Activated effector memory CD4-positive, alpha-beta T cell treated with Interleukin-2 at 50 U/mL for 16 hours (primary cell): ENCODE measurements around the gene LGALS3BP.
"Not testable (repeated sequence)": the region's sequence is repeated elsewhere in the genome, so short reads cannot be mapped to it uniquely, and the experiment has no call there.

Source experiments
- DNase-seq: peaks from one replicate; pipeline ENCODE4 v3.0.0-alpha.2; 2020

Gene LGALS3BP, protein sequence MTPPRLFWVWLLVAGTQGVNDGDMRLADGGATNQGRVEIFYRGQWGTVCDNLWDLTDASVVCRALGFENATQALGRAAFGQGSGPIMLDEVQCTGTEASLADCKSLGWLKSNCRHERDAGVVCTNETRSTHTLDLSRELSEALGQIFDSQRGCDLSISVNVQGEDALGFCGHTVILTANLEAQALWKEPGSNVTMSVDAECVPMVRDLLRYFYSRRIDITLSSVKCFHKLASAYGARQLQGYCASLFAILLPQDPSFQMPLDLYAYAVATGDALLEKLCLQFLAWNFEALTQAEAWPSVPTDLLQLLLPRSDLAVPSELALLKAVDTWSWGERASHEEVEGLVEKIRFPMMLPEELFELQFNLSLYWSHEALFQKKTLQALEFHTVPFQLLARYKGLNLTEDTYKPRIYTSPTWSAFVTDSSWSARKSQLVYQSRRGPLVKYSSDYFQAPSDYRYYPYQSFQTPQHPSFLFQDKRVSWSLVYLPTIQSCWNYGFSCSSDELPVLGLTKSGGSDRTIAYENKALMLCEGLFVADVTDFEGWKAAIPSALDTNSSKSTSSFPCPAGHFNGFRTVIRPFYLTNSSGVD

GRCh38 chr17:78979780-78980623 is at the start of gene LGALS3BP:
Gene LGALS3BP (minus strand): TSS chr17:78979923. CDS start chr17:78977191, 2,732 bp downstream.
- DNase-seq = peak; percentile 14

DNA sequence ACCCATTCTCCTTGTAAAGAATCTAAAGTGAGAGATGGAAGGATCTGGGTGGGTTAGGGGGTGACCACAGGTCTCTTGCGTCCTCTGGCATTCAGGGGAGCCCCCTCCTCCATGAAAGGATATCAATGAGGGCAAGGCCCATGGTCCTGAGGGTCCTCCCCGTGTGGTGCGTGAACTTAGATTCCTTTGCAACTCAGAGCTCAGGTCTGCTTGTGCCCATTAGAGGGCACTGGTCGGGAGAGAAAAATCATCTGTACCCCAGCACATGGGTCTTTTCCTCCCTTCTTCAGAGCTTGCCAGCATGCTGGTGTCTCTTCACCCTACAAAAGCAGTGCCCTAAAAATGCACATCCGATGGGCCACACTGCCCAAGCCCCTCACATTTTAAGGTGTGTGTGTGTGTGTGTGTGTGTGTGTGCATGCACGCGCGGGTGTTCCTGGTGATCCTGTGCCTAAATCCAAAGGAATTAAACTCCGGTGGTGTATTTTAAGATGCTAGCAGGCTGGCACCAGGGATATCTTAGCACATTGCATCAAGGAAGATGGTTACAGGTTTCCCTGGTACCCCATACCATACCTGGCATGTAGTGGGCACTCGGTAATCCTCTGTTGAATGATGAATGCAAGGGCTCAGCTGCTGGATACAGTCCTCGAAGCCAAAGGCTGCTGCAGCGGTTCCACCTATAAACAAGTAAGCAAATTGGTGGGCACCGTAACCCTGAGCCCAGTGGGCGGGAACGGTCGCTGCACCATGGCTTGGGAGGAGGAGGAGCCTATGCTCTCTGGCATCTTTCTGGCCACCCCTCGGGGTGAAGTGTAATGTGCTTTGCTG is 49.0 kb upstream of the LGALS3BP start:
- no peak for DNase-seq

- no peak for DNase-seq
These were observed 48.3 kb upstream of the LGALS3BP start for GRCh38 chr17:79027925-79028491.

DNA sequence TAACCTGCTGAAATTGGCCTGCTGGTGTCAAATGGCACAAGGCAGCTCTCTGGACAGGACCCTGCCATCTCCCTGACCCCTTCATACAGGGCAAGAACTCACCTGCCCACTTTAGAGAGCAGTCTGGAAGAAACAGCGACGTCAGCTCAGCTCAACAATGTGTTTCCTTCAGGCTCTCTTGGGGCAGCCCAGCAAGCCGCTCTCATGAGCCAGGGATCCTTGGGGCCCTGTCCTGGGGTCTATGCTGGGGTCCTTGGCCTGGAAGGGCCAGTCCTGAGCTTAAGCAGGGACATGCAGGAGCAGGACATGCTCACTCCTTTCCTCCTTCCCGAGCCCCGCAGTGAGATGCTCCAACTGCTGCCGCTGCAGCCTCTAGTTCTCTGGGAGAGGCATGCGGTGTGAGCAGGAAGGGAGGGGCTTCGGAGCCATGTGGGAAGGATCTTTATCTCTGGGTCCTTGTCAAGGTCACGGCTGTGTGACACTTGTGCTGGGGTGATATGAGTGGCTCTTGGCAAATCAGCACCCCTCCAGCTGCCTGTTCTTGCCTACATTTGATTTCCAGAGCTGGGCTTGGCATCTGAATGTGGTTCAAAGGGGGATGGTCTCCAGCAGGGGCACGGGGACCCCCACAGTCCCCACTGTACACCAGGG is 47.7 kb upstream of the LGALS3BP start:
- no peak for DNase-seq

DNA sequence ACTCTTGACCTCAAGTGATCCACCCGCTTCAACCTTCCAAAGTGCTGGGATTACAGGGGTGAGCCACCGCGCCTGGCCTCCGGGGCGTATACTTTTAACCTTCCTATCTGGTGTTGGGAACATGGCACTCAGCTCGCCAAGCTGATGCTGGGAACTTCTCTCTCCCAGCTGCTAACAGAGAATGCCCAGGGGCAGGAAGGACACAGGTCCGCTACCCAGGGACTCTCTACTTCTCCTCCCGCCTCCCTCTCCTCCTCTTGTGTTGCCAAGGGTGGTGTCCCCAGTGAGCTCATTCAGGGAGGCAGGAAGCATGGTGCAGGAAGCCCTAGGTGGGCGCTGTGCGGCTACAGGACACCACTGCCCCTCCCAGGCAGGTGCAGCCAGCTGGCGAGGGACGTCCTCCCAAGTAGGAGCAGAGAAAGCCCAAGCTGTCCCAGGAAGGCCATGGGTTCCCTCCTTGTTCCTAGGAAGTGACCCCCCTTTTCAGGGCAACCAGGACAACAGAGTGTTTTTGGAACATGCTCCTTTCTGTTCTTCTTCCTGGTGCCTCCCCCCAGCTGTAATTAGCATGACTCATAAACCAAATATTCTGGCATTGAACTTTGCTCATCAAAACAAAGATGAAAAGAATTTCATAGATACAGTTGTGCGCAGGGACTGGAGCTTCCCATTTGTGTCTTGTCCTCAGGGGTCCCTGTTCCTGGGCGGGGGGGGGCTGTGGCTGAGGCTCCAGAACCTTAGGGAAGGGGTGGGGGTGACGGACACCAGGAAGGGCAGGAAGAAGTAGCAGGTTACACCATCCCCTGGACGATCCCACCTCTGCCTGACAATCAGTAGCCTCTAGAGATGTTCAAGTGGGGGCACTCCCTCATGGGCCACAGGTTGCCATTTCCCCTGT is 46.9 kb upstream of the LGALS3BP start:
- no peak for DNase-seq

DNA sequence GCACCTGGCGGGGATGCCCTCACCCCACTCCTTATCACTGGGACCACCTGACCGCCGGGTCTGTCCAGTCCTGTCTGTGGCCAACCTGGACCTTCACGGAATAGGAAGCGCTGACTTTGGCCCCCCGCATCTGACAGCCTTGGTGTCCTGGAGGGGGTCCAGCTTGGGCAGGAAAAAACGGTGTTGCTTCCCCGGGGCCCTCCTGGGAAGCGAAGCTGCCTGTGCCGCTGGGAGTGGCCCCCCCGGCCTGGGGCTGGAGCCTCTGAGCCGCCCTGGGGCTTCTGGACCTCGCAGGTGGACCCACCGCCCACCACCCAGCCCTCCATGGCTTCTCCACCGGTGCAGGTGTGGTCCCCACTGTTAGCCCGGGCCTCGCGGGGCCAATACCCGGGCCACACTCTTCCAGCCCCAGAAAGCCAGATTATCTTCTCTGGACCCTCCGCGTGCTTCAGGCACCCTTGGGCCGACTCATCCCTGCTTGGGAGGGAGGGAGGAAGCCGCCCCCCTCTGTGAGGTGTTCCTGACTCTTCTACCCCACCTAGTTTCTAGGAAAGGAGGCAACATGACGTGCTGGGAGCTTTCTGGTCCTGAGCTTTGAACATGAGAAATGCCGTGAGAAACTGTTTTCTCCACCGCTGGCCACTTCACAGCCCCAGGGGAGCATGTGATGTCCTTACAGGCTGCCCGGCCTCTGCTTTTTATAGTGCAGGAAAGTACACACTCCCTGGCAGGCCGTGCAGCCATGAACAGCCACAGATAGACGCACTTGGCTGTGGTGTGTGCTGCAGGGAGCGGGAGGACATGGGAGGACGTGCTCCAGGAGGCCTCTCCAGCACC is 45.4 kb upstream of the LGALS3BP start:
- no peak for DNase-seq

DNA sequence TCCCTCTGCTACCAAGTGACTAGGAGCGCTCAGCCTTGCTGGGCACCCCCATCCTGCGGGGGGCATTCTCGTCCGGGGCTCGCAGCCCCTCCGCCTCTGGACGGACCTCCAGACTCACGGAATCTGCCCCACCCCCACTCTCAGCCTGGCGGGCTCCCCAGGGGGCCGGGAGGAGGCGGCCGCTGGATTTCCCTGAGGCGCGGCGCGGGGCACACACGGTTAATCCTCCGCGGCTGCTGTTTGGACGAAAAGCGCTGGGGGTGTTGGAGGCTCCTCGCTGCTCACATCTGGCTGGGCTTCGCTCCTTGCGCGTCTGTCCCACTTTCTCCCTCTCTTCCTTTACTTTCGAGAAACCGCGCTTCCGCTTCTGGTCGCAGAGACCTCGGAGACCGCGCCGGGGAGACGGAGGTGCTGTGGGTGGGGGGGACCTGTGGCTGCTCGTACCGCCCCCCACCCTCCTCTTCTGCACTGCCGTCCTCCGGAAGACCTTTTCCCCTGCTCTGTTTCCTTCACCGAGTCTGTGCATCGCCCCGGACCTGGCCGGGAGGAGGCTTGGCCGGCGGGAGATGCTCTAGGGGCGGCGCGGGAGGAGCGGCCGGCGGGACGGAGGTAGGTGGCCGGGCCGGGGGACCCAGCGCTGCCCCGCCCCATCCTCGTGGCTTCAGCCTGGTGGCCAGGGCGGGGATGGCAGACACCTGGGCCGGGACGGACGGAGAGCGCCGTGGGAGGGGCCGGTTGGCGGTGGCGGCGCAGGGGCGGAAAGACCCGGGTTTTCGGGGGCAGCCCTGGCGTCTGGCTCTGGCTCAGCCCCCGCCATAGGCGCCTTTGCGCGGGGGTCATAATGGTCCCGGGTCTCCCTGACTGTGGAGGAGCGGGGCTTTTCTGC is 44.4 kb upstream of the LGALS3BP start, which contains the start of gene C1QTNF1:
Gene C1QTNF1 (plus strand): TSS at position 284 of the 886 bp plus-strand sequence. CDS start 19,800 bp downstream, outside the sequence.
- peak; percentile 16 for DNase-seq

DNA sequence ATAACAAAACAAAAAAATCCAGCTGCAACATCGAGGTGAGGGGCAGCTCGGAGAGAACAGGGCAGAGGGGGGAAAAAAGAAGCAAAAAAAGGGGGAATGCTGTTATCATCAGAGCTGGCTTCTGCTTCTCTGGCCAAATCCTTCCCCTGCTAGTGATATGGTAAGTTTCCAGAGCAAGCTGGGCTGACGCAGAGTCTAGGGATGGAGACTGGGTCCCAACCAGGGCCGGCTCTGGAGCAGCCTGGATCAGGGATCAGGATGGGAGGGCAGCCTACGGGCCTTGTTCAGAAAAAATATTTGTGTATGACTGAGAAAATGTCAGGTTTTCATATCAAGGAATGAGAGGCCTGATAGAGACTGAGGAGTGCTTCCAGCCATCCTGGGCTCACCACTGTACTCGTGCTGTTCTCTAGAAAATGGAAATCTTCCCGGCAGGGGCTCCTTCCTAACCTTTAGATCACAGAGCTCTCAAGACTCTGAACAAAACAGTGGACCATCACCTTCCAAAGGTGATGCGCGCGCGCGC is 43.5 kb upstream of the LGALS3BP start:
- no peak for DNase-seq

DNA sequence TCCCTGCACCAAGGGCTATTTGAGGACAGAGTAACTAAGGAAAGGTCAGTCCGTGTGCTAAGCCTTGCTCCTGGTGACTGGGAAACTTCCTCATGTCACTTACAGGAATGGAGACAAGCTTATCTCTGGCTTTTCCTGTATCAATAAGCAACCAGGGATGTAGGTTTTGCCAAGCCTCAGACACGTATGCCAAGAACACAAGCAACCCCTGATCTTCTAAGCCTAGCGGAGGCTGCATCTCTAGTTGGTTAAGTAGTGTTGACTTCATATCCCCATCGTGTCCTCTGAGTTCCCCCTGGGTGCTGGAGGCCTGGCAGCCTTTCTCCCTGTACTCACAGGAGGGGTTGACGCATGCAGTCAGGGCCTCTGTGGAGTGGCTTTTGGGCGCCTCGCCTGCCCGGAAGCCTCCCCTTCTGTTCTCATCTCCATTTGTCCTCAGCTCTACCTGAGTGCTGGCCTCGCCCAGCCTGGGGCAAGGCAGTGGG is 42.8 kb upstream of the LGALS3BP start:
- no peak for DNase-seq

DNA sequence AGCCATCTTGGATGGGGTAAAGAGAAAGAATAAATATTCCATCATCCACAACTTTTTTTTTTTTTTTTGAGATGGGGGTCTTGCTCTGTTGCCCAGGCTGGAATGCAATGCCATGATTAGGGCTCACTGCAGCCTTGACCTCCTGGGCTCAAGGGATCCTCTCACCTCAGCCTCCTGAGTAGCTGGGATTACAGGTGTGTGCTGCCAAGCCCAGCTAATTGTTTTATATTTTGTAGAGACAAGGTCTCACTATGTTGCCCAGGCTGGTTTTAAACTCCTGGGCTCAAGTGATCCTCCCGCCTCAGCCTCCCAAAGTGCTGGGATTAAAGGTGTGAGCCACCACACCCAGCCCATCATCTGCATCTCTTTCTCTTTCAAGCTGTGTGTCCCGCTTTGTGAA is 42.2 kb upstream of the LGALS3BP start:
- DNase-seq = not testable (repeated sequence)

DNA sequence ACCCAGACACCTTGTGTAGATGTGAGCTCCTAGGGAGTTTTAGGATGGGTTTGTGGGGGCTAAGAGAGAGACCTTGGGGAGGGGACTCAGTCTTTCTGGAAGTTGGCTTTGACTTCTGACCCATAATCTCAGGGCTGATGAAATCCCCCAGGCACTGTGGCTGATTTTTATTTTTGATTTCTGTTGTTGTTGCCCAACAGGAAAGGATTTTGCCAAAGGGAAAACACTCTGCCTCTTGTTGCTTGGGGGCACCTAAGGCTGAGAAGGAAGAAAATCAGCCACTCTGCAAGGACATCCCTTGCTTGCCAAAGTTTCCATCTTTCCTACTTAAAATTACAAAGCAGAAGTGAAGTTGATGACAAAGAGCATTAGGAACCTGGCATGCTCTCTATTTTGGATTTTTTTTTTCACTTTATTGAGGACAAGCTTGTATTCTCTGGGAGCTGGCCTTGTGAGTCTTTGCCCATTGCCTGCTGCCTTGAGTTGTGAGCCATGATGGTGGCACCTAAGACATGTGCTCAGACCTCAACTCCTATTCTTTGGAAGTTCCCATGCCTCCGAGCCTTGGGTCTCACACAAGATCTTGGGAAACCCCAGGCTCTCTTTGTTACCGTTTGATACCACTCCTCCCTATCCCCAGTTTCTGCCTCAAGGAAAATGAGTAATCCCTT is 41.0 kb upstream of the LGALS3BP start:
- no peak for DNase-seq

- no peak for DNase-seq
These were observed 40.2 kb upstream of the LGALS3BP start for GRCh38 chr17:79019632-79020584.

DNA sequence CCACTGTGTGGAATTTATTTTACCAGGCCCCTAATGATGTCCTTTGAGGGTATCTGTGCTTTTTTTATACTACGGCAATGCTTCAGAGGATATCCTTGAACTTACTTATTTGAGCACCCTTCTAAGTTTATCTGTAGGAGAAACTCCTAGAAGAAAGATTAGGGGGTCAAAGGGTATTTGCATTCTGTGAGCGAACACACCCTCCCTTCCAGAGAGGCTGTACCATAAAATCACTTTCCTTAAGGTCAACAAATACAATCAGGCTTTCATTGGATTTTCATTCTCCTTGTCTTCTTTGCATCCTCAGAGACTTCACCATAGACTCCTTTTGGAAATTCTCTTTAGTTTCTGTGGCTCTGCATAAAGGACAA is 39.5 kb upstream of the LGALS3BP start:
- DNase-seq = no peak

GRCh38 chr17:79018370-79018695 is 38.6 kb upstream of the LGALS3BP start:
- DNase-seq = no peak

GRCh38 chr17:79017546-79018369 is 38.0 kb upstream of the LGALS3BP start:
- DNase-seq = no peak
